Measurements from ENCODE around the gene FARS2.

The FARS2 gene

GRCh38 chr6:5529733-5530132 lies 268.4 kb downstream of the FARS2 start:
- no peak overlapping the region for H3K4me3 ChIP-seq (ENCODE audit: low read depth, low read length)
- DNase-seq (ENCODE audit: low read depth), result no peak
- TF ChIP-seq MYC (IDR thresholded peaks at IDR 0.05; ENCODE audit: low read depth, low read length) (no peak), CTCF (IDR thresholded peaks at IDR 0.05; ENCODE audit: low read depth, low read length) (no peak), POLR2A (IDR thresholded peaks at IDR 0.05; ENCODE audit: extremely low read depth, insufficient read length) (no peak)
- TF ChIP-seq, protein P1, sequence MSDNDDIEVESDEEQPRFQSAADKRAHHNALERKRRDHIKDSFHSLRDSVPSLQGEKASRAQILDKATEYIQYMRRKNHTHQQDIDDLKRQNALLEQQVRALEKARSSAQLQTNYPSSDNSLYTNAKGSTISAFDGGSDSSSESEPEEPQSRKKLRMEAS (IDR thresholded peaks at IDR 0.05; ENCODE audit: low read depth, low read length), result no peak

DNA sequence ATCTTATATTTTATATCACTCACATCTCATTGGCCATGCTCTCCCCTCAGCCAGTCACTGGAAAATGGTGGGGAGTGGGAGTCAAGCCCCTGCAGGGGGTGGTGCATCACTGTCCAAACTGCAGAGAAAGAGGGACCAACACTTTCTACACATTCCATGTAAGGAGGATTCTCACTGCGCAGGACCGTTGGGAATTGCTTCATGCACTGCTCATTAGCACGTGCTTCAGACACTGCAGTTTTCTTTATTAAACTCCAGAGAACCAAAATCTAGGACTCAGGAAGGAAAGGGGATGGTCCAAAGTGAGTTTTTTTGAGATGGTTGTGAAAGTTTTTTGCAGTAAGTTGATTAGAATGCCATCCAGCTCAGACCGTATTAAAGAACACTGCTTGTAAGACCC lies 269.8 kb downstream of the FARS2 start:
- no peak for DNase-seq (ENCODE audit: low read depth)
- H3K4me3 ChIP-seq (ENCODE audit: low read depth, low read length), result no peak overlapping the region

DNA sequence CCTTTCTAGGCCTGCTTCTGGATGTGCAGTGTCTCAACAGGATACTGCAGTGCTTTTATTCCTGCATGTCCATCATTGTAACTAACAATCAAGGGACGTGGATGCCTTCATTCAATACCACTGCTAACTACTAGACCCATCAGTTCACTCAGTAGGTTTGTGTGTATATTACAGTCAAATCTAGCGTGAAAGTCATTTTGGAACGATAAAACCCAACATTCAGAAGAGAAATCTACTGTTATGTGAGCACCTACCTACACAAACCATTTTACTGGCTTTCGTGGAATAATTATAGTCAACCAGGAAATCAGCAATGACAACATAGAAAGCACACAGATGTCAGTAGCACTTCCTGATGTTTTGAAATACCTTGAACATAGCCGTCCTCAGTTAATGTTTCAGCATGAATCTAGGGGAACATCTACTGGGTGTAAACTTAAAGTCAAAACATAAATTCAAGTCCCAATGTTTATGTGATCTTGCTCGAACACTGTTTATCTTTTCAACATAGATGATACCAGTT lies 270.6 kb downstream of the FARS2 start:
- no peak for TF ChIP-seq POLR2A (IDR thresholded peaks at IDR 0.05; ENCODE audit: extremely low read depth, insufficient read length)
- TF ChIP-seq CTCF (IDR thresholded peaks at IDR 0.05; ENCODE audit: low read depth, low read length), result no peak
- TF ChIP-seq, protein P1 (IDR thresholded peaks at IDR 0.05; ENCODE audit: low read depth, low read length), result 0 out of 2 replicates have a peak, but pooled peaks have one; percentile 17
- TF ChIP-seq MYC (IDR thresholded peaks at IDR 0.05; ENCODE audit: low read depth, low read length), result 0 out of 2 replicates have a peak, but pooled peaks have one; percentile 25
- H3K4me3 ChIP-seq (ENCODE audit: low read depth, low read length), result no peak overlapping the region
- DNase-seq (ENCODE audit: low read depth), result peak; percentile 51

More for the DNA sequence above, 269.8 kb downstream of the FARS2 start:
- TF ChIP-seq MYC (IDR thresholded peaks at IDR 0.05; ENCODE audit: low read depth, low read length), result no peak
- TF ChIP-seq, protein P1 (IDR thresholded peaks at IDR 0.05; ENCODE audit: low read depth, low read length), result no peak
- no peak for TF ChIP-seq POLR2A (IDR thresholded peaks at IDR 0.05; ENCODE audit: extremely low read depth, insufficient read length)
- no peak for TF ChIP-seq CTCF (IDR thresholded peaks at IDR 0.05; ENCODE audit: low read depth, low read length)

- DNase-seq (ENCODE audit: low read depth), result peak; percentile 26
- no peak overlapping the region for H3K4me3 ChIP-seq (ENCODE audit: low read depth, low read length)
- TF ChIP-seq, protein P1 (IDR thresholded peaks at IDR 0.05; ENCODE audit: low read depth, low read length), result no peak
- TF ChIP-seq CTCF (IDR thresholded peaks at IDR 0.05; ENCODE audit: low read depth, low read length), result no peak
- no peak for TF ChIP-seq MYC (IDR thresholded peaks at IDR 0.05; ENCODE audit: low read depth, low read length)
- TF ChIP-seq POLR2A (IDR thresholded peaks at IDR 0.05; ENCODE audit: extremely low read depth, insufficient read length), result no peak
These were observed 271.6 kb downstream of the FARS2 start for GRCh38 chr6:5532941-5533340.

GRCh38 chr6:5534643-5535042 lies 273.3 kb downstream of the FARS2 start:
- DNase-seq (ENCODE audit: low read depth), result no peak
- TF ChIP-seq, protein P1 (IDR thresholded peaks at IDR 0.05; ENCODE audit: low read depth, low read length), result no peak
- TF ChIP-seq POLR2A (IDR thresholded peaks at IDR 0.05; ENCODE audit: extremely low read depth, insufficient read length), result no peak
- no peak for TF ChIP-seq CTCF (IDR thresholded peaks at IDR 0.05; ENCODE audit: low read depth, low read length)
- no peak for TF ChIP-seq MYC (IDR thresholded peaks at IDR 0.05; ENCODE audit: low read depth, low read length)
- H3K4me3 ChIP-seq (ENCODE audit: low read depth, low read length), result no peak overlapping the region

All from NB4 (cell line).